Neuronal stem cell (in vitro differentiated cells): ENCODE data around the gene ADCY7.

Source experiments
- DNase-seq: peaks from one replicate; pipeline ENCODE4 v3.0.0-alpha.2; 2013; ENCODE audit warnings: low spot score
- H2AFZ ChIP-seq: one replicate; pipeline ENCODE4 v1.6.1; 2013; ENCODE audit warnings: mild to moderate bottlenecking, low read length, inconsistent platforms
- H2AK5ac ChIP-seq: 2 replicates; pipeline ENCODE4 v1.6.1; 2013; ENCODE audit warnings: low read depth, mild to moderate bottlenecking, inconsistent platforms, low read length, moderate library complexity, mixed read lengths
- H2BK120ac ChIP-seq: 2 replicates; pipeline ENCODE4 v1.6.1; 2013; ENCODE audit warnings: low read depth, mild to moderate bottlenecking, inconsistent platforms, low read length, moderate library complexity, mixed read lengths
- H2BK12ac ChIP-seq: one replicate; pipeline ENCODE4 v1.6.1; 2013; ENCODE audit warnings: low read length, inconsistent platforms
- H2BK15ac ChIP-seq: 2 replicates; pipeline ENCODE4 v1.6.1; 2013; ENCODE audit warnings: mild to moderate bottlenecking, low read length, inconsistent platforms, mixed read lengths
- H2BK5ac ChIP-seq: one replicate; pipeline ENCODE4 v1.6.1; 2013; ENCODE audit warnings: inconsistent platforms, mild to moderate bottlenecking, low read length, moderate library complexity
- H3K14ac ChIP-seq: one replicate; pipeline ENCODE4 v1.6.1; 2013; ENCODE audit warnings: low read length, inconsistent platforms
- H3K18ac ChIP-seq: 2 replicates; pipeline ENCODE4 v1.6.1; 2013; ENCODE audit warnings: low read length, inconsistent platforms
- H3K23ac ChIP-seq: 2 replicates; pipeline ENCODE4 v1.6.1; 2013; ENCODE audit warnings: low read depth, mild to moderate bottlenecking, mixed read lengths, low read length, inconsistent platforms; ENCODE audit not compliant: poor library complexity
- H3K27ac ChIP-seq: replicated peaks from 3 replicates; pipeline ENCODE4 v1.5.1; 2013; ENCODE audit warnings: low read length, inconsistent platforms
- H3K27me3 ChIP-seq, 3 experiments: 2 replicates each; pipeline ENCODE4 v1.6.1; 2013; ENCODE audit warnings: low read length in 3 of 3, mild to moderate bottlenecking in 2 of 3, inconsistent platforms in 1 of 3, low read depth in 1 of 3, mixed read lengths in 1 of 3, moderate library complexity in 1 of 3; ENCODE audit not compliant: control insufficient read depth in 3 of 3, insufficient read depth in 3 of 3
- H3K36me3 ChIP-seq, 2 donors: replicated peaks in 1 of 2; 2 replicates each; pipeline ENCODE4 v1.6.1; 2013; ENCODE audit warnings: low read length in 2 of 2; ENCODE audit not compliant: control insufficient read depth in 2 of 2, insufficient read depth in 2 of 2
- H3K4ac ChIP-seq: 2 replicates; pipeline ENCODE4 v1.6.1; 2013; ENCODE audit warnings: inconsistent platforms, mild to moderate bottlenecking, low read length, moderate library complexity
- H3K4me1 ChIP-seq, 2 donors: 1 replicate in 1 of 2; 2 replicates in 1 of 2; pipeline ENCODE4 v1.6.1; 2013; ENCODE audit warnings: low read length in 2 of 2, low read depth in 1 of 2; ENCODE audit not compliant: control insufficient read depth in 2 of 2, insufficient read depth in 1 of 2
- H3K4me2 ChIP-seq: one replicate; pipeline ENCODE4 v1.6.1; 2013; ENCODE audit warnings: mild to moderate bottlenecking, low read length, inconsistent platforms; ENCODE audit not compliant: insufficient read depth, poor library complexity, severe bottlenecking
- H3K4me3 ChIP-seq, 2 donors: 2 replicates each; pipeline ENCODE4 v1.5.1; 2013; ENCODE audit warnings: low read length in 2 of 2, mild to moderate bottlenecking in 2 of 2, inconsistent platforms in 1 of 2, moderate library complexity in 1 of 2
- H3K79me1 ChIP-seq: one replicate; pipeline ENCODE4 v1.6.1; 2013; ENCODE audit warnings: low read depth, mild to moderate bottlenecking, inconsistent platforms, low read length, moderate library complexity
- H3K9ac ChIP-seq: one replicate; pipeline ENCODE4 v1.6.1; 2013; ENCODE audit warnings: mild to moderate bottlenecking, low read depth, low read length, inconsistent platforms; ENCODE audit not compliant: poor library complexity
- H3K9me3 ChIP-seq, 2 donors: replicated peaks in 1 of 2; 2 replicates each; pipeline versions ENCODE3 to v1.6.1; 2013; ENCODE audit warnings: low read length in 2 of 2, mild to moderate bottlenecking in 2 of 2, inconsistent platforms in 1 of 2, low read depth in 1 of 2, mixed read lengths in 1 of 2, moderate library complexity in 1 of 2; ENCODE audit not compliant: control insufficient read depth in 2 of 2, insufficient read depth in 1 of 2
- H4K8ac ChIP-seq: one replicate; pipeline ENCODE4 v1.6.1; 2013; ENCODE audit warnings: low read depth, mild to moderate bottlenecking, inconsistent platforms, low read length, moderate library complexity
- H4K91ac ChIP-seq: one replicate; pipeline ENCODE4 v1.6.1; 2013; ENCODE audit warnings: low read length, low read depth, mild to moderate bottlenecking, inconsistent platforms; ENCODE audit not compliant: poor library complexity
- WGBS, 2 donors: extraction: QIAGEN DNeasy Blood & Tissue Kit; methylation state at CpG; one replicate each; pipeline ENCODE4 v1.1.7; 2013; ENCODE audit warnings: missing lambda C conversion rate in 2 of 2, mixed read lengths in 1 of 2; ENCODE audit not compliant: insufficient read length in 2 of 2, insufficient replicate concordance in 1 of 2; ENCODE audit errors: extremely low coverage in 2 of 2; 5-methylcytosine and 5-hydroxymethylcytosine counted together

The ADCY7 gene

GRCh38 chr16:50248845-50249244 is 17.5 kb upstream of the ADCY7 start:
- H3K18ac ChIP-seq = no peak overlapping the region
- no peak overlapping the region for H3K4me2 ChIP-seq
- H2AFZ ChIP-seq = peak overlapping the region; percentile 7
- no peak overlapping the region for H3K4ac ChIP-seq
- H3K36me3 ChIP-seq = no peaks in the 10 kb centered on the region
- peaks cover 9 to 12% of the 10 kb centered on the region in 2 donors for H3K4me1 ChIP-seq
- H2BK5ac ChIP-seq = no peak overlapping the region
- H3K4me3 ChIP-seq = no peak overlapping the region
- no peak overlapping the region for H2BK15ac ChIP-seq
- H2AK5ac ChIP-seq = peak overlapping the region; percentile 41
- H2BK120ac ChIP-seq = no peak overlapping the region
- DNase-seq = no peak
- peaks cover 4 to 39% (median 26%) of the 10 kb centered on the region in 3 experiments for H3K27me3 ChIP-seq
- WGBS, 2 donors = no CpG with 5 or more reads among the region's 8 CpGs
- H3K14ac ChIP-seq = no peak overlapping the region
- no peak overlapping the region for H2BK12ac ChIP-seq
- no peaks in the 10 kb centered on the region for H3K79me1 ChIP-seq
- H4K91ac ChIP-seq = no peak overlapping the region
- no peak overlapping the region for H4K8ac ChIP-seq
- H3K23ac ChIP-seq = no peak overlapping the region
- peaks cover 0 to 3% of the 10 kb centered on the region in 2 donors for H3K9me3 ChIP-seq
- H3K27ac ChIP-seq = no peak overlapping the region
- H3K9ac ChIP-seq = no peak overlapping the region

DNA sequence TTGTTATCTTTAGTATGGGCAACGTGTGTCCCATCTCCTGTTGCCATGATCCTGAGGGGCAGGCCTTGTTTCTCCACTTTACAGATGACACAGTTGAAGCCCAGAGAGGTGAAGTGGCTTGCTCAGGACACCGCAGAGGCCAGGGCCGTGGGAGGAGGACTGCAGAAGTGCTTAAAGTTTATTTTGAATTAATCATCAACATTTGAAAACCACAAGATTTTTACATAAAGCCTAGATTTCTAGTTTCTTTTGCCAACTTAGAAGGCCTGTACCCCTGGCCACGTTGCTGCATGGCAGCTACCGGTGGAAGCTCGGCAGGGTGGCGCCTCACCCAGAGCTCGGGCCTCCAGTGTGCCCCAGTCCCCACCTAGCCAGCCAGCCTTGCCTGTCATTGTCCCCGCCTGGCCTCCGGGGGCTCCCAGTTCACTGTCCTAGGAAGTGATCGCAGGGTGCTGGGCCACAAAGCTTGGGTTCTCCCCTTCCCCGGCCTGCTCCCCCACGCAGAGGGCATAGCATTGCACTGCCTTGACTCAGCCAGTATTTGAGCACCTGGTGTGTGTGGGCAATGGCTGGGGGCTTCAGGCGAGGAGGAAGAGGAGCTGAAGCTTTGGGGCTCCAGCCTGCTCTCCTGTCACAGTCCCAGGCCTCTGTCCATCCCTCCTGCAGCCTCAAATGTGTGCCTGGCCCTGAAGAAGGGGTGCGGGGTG is 14.8 kb upstream of the ADCY7 start:
- WGBS, 2 donors = no CpG with 5 or more reads among the region's 15 CpGs
- Histone ChIP-seq H2BK12ac (no peak overlapping the region), H3K23ac (peak overlapping the region; percentile 75), H3K27ac (no peak overlapping the region), H3K9ac (no peak overlapping the region), H2BK120ac (no peak overlapping the region), H2AFZ (no peak overlapping the region), H3K4me3 (no peak overlapping the region), H3K14ac (no peak overlapping the region), H4K8ac (no peak overlapping the region), H3K18ac (peak overlapping the region; percentile 52), H3K36me3 (no peaks in the 10 kb centered on the region), H4K91ac (no peak overlapping the region), H3K9me3 (no peaks in the 10 kb centered on the region), H3K4ac (no peak overlapping the region), H2BK5ac (no peak overlapping the region), H3K4me1 (peaks cover 9 to 12% of the 10 kb centered on the region in 2 donors), H3K27me3 (peaks cover 0 to 18% (median 7%) of the 10 kb centered on the region in 3 experiments), H3K4me2 (no peak overlapping the region), H2BK15ac (no peak overlapping the region), H2AK5ac (no peak overlapping the region), H3K79me1 (no peaks in the 10 kb centered on the region)
- DNase-seq = no peak

- Histone ChIP-seq H2BK120ac (no peak overlapping the region), H3K4ac (no peak overlapping the region), H4K8ac (no peak overlapping the region), H2AFZ (no peak overlapping the region), H3K4me3 (no peak overlapping the region), H3K18ac (peak overlapping the region; percentile 67), H2BK12ac (peak overlapping the region; percentile 46), H2BK15ac (no peak overlapping the region), H3K79me1 (no peaks in the 10 kb centered on the region), H2AK5ac (no peak overlapping the region), H3K4me2 (no peak overlapping the region), H3K27me3 (peaks cover 0 to 12% (median 1%) of the 10 kb centered on the region in 3 experiments), H4K91ac (no peak overlapping the region), H3K9me3 (no peaks in the 10 kb centered on the region), H3K23ac (peak overlapping the region; percentile 75), H2BK5ac (no peak overlapping the region), H3K9ac (no peak overlapping the region), H3K27ac (no peak overlapping the region), H3K4me1 (peaks cover 9 to 10% of the 10 kb centered on the region in 2 donors), H3K14ac (no peak overlapping the region), H3K36me3 (no peaks in the 10 kb centered on the region)
- DNase-seq = no peak
- no CpG with 5 or more reads among the region's 9 CpGs for WGBS, 2 donors
These were observed 14.2 kb upstream of the ADCY7 start for GRCh38 chr16:50252082-50252611.

GRCh38 chr16:50252874-50253513 is 13.4 kb upstream of the ADCY7 start:
- Histone ChIP-seq H3K27me3 (peaks cover 0 to 4% (median 0%) of the 10 kb centered on the region in 3 experiments), H2AFZ (no peak overlapping the region), H4K8ac (no peak overlapping the region), H2BK12ac (no peak overlapping the region), H3K4me2 (no peak overlapping the region), H3K4me3 (no peak overlapping the region), H2BK5ac (no peak overlapping the region), H3K18ac (no peak overlapping the region), H3K9me3 (no peaks in the 10 kb centered on the region), H4K91ac (no peak overlapping the region), H3K36me3 (no peaks in the 10 kb centered on the region), H3K23ac (no peak overlapping the region), H2AK5ac (no peak overlapping the region), H3K4me1 (peaks cover 9 to 10% of the 10 kb centered on the region in 2 donors), H3K4ac (no peak overlapping the region), H2BK15ac (no peak overlapping the region), H3K9ac (no peak overlapping the region), H3K14ac (no peak overlapping the region), H3K27ac (no peak overlapping the region), H2BK120ac (no peak overlapping the region), H3K79me1 (no peaks in the 10 kb centered on the region)
- WGBS, 2 donors = no CpG with 5 or more reads among the region's 12 CpGs
- DNase-seq = no peak
